Measurements from ENCODE around the gene AHDC1.

The AHDC1 gene

DNA sequence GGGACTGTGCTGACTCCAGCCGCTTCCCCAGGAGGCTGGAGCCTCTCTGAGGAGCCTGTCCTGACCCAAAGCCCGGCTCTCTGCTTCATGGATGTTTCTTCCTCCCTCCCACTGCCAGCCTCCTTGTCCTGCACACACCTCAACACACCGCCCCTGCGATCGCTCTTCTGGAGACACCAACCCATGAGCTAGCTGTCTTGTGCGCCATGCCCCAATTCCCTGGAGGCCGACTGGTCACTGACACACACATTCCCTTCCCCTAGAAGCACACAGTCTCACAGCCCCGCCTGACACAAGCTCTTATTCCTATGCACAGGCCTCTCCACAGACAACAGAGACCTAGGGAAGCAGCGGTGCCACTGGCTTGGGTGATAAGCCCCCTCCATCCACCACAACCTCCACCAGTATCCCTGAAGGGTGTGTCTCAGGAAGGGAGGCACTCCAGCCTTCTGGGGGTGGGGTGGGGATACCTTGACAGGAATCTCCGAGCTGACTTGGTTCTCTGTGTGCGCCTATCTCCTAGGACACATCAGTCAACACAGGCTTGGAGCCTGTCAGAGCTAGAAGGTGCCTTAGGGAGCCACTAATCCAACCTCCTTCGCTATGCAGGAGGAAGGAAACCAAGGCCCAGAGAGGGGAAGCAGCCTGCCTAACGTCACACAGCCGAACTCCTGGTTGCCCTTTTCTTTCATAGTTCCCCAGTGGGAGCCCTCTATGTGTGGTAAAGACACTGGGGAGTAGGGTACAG, 31.1 kb downstream of the AHDC1 start:
- Histone ChIP-seq H3K4me3 (peak overlapping the region; percentile 42; the same call in 1 of the 2 replicates), H3K9me3 (no peaks in the 10 kb centered on the region), H3K36me3 (peaks cover 3% of the 10 kb centered on the region), H3K4me2 (peak overlapping the region; percentile 92), H3K27me3 (no peaks in the 10 kb centered on the region), H3K4me1 (peaks cover 99% of the 10 kb centered on the region), H3K9ac (peak overlapping the region; percentile 76), H4K20me1 (peaks cover 99% of the 10 kb centered on the region), H3K27ac (peak overlapping the region; percentile 83)
- no peak for TF ChIP-seq Cebpa-rat (IDR thresholded peaks at IDR 0.05)

DNA sequence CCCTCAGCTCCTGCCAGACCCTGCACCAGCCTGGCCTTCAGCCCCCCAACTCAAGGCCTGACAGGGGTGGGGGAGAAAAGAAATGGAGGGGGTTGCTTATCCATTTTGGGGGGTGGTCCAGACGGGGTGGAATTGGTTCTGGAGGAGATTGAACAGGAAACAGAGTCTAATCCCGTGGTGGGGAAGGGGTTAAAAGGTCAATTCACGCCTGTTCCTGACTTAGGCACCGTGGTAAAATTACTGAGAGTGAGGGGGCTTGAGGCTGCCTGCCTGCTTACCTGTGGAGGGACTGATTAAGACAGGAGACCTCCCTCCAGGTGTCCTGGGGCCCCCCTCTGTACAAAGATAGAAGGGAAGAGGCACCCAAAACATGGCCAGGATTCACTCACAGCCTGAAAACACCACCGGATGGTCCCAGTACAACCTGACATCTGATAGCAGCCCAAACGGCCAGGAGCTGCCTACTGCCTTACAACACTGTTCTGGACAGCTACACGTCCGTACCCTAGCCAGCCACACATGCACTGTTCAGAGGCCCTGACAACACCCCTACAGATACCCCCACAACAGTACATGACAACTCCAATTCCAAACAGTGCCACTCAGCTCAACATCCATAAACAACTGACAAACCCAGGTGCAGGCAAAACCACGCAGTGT, 31.8 kb downstream of the AHDC1 start:
- peak overlapping the region; percentile 42; the same call in 1 of the 2 replicates for H3K4me3 ChIP-seq
- peak overlapping the region; percentile 76 for H3K9ac ChIP-seq
- H3K4me2 ChIP-seq = peak overlapping the region; percentile 92
- H3K9me3 ChIP-seq = no peaks in the 10 kb centered on the region
- H4K20me1 ChIP-seq = peaks cover 99% of the 10 kb centered on the region
- H3K27me3 ChIP-seq = no peaks in the 10 kb centered on the region
- no peak for TF ChIP-seq Cebpa-rat (IDR thresholded peaks at IDR 0.05)
- peaks cover 9% of the 10 kb centered on the region for H3K36me3 ChIP-seq
- H3K27ac ChIP-seq = peak overlapping the region; percentile 83
- peaks cover 99% of the 10 kb centered on the region for H3K4me1 ChIP-seq

DNA sequence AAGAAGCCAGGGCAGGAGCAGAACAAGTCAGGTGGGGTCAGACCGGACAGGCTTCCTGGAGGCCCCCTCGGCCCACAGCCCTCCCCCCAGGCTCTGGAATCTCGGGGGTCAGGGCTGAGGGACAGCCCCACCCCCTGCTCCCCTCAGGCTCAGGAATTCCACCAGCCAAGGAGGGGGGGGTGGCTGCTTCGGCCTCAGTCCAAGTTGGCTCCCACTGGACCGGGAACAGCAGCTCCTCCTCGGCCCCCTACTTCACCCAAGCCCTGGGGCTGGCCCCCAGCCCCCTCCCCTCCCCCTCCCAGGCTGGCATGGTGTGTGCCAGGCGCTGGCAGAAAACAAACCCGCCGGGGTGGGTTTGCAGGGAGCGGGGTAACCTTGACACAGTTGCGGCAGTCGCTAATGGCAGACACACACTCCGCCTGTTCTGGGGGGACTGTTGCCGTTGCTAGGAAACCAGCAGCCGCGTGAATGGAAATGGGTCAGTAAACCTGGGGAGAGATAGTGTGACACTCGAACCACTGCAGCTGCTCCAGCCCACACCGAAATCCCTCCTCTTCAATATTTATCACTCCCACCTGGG, 32.4 kb downstream of the AHDC1 start:
- peaks cover 99% of the 10 kb centered on the region for H3K4me1 ChIP-seq

DNA sequence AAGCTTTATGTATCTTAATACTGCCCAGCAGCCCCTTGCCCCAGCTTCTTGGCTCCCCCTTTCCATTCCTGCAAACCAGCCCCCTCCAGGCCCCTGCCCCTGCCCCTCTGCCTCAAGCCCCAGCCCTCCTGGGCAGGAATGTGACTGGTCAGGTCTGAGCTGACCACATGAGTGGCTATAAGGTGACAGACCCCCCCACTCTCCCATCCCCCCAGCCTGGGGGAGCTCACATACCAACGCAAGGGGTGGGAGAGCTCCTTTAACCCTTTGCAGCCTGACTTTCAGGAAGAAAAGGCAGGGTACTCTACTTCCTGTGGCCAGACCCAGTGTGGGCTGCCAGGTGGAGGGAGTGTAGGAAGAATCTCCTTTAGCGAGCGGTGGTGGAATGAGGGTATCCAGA, 33.2 kb downstream of the AHDC1 start:
- Histone ChIP-seq H3K36me3 (peaks cover 10% of the 10 kb centered on the region), H3K4me2 (peak overlapping the region; percentile 92), H3K27me3 (no peaks in the 10 kb centered on the region), H3K4me1 (peaks cover 99% of the 10 kb centered on the region), H4K20me1 (peaks cover 99% of the 10 kb centered on the region), H3K9ac (no peak overlapping the region), H3K9me3 (no peaks in the 10 kb centered on the region), H3K4me3 (no peak overlapping the region), H3K27ac (peak overlapping the region; percentile 65)
- no peak for TF ChIP-seq Cebpa-rat (IDR thresholded peaks at IDR 0.05)

More for the DNA sequence above, 32.4 kb downstream of the AHDC1 start:
- Histone ChIP-seq H3K9me3 (no peaks in the 10 kb centered on the region), H3K4me3 (no peak overlapping the region), H3K27me3 (no peaks in the 10 kb centered on the region), H4K20me1 (peaks cover 99% of the 10 kb centered on the region), H3K36me3 (peaks cover 10% of the 10 kb centered on the region), H3K9ac (peak overlapping the region; percentile 76; the same call in 1 of the 2 replicates), H3K27ac (peak overlapping the region; percentile 83), H3K4me2 (peak overlapping the region; percentile 92)
- TF ChIP-seq Cebpa-rat (IDR thresholded peaks at IDR 0.05) = no peak

DNA sequence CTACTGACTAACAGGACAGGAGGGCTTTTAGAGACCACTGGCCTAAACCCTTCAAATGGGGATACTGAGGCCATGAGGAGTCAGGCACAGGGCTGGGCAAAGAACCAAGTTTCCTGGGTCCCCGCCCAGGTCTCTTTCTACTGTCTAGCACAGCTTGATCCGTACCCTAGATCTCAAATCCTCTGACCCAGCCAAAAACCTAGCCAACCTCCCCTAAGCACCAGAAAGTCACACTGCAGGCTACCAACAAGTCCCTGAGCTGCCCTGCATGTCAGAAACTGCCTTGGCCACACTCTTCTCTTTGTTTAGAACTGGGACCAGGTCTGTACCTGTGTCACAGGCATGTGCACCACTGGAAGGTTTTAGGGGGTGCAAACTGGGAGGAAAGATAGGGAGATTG, 33.6 kb downstream of the AHDC1 start:
- Histone ChIP-seq H3K4me2 (peak overlapping the region; percentile 92), H3K4me3 (no peak overlapping the region), H3K27me3 (no peaks in the 10 kb centered on the region), H3K27ac (peak overlapping the region; percentile 65), H3K9me3 (no peaks in the 10 kb centered on the region), H3K4me1 (peaks cover 100% of the 10 kb centered on the region), H3K9ac (no peak overlapping the region), H3K36me3 (peaks cover 10% of the 10 kb centered on the region), H4K20me1 (peaks cover 100% of the 10 kb centered on the region)
- no peak for TF ChIP-seq Cebpa-rat (IDR thresholded peaks at IDR 0.05)

DNA sequence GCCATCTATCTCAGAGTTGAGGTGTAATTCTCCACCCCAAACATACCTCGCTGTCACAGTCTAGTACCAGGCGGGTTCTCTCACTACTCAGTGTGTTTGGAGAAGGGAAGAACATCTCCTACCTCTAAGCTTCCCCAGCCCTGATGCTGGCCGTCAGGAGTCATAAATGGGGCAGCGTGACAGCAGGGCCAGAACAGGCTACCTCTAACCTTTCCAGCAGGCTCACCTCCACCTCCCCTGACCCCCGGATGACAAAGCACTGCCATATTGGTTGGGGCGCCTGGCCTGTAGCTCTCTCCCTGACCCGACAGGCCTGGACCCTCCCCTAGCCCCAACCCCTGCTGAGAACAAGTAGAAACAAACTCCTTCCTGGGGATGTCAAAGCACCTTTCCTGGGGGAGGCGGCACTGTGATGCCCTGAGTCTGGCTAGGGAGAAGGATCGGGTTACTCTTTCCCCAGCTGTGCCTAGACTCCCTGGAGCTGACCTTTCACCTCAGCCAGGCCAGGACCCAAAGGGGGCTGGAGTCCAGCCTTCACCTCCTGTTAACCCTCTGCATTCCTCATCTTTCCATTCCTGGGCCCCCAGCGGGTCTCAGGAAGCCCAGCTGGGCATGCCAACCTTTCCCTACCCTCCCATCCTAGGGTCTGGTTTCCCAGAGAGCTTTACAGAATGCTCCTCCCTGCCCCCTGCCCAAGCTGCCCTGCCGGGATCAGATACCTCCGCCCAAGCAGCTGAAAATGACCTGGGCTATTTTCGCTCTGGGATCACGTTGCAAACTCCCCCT, 34.2 kb downstream of the AHDC1 start:
- H3K4me3 ChIP-seq = no peak overlapping the region
- H3K9ac ChIP-seq = no peak overlapping the region
- peak overlapping the region; percentile 92 for H3K4me2 ChIP-seq
- no peak for TF ChIP-seq Cebpa-rat (IDR thresholded peaks at IDR 0.05)
- peak overlapping the region; percentile 65 for H3K27ac ChIP-seq
- no peaks in the 10 kb centered on the region for H3K27me3 ChIP-seq
- H4K20me1 ChIP-seq = peaks cover 100% of the 10 kb centered on the region
- peaks cover 100% of the 10 kb centered on the region for H3K4me1 ChIP-seq
- peaks cover 10% of the 10 kb centered on the region for H3K36me3 ChIP-seq
- no peaks in the 10 kb centered on the region for H3K9me3 ChIP-seq

DNA sequence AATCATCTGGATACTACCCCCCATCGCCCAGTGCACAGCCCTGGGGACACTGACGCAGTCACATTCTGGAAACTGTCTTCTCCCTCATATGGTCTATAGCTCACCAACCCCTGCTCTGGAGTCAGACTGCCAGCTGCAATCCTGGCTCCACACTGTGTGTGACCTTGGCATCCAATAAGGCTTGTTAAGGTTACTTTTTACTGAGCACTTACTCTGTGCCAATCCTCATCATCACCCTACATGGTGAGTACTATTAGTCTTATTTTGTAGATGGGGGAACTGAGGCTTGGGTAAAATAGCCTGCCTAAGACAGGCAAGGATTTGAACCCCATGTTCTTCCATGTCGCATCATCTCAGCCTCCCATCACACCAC, 34.9 kb downstream of the AHDC1 start:
- H3K27ac ChIP-seq = peak overlapping the region; percentile 65; the same call in 1 of the 2 replicates
- H3K27me3 ChIP-seq = no peaks in the 10 kb centered on the region
- no peak overlapping the region for H3K9ac ChIP-seq
- peaks cover 10% of the 10 kb centered on the region for H3K36me3 ChIP-seq
- H3K9me3 ChIP-seq = no peaks in the 10 kb centered on the region
- peak overlapping the region; percentile 92 for H3K4me2 ChIP-seq
- no peak overlapping the region for H3K4me3 ChIP-seq
- no peak for TF ChIP-seq Cebpa-rat (IDR thresholded peaks at IDR 0.05)
- peaks cover 100% of the 10 kb centered on the region for H4K20me1 ChIP-seq
- peaks cover 100% of the 10 kb centered on the region for H3K4me1 ChIP-seq

DNA sequence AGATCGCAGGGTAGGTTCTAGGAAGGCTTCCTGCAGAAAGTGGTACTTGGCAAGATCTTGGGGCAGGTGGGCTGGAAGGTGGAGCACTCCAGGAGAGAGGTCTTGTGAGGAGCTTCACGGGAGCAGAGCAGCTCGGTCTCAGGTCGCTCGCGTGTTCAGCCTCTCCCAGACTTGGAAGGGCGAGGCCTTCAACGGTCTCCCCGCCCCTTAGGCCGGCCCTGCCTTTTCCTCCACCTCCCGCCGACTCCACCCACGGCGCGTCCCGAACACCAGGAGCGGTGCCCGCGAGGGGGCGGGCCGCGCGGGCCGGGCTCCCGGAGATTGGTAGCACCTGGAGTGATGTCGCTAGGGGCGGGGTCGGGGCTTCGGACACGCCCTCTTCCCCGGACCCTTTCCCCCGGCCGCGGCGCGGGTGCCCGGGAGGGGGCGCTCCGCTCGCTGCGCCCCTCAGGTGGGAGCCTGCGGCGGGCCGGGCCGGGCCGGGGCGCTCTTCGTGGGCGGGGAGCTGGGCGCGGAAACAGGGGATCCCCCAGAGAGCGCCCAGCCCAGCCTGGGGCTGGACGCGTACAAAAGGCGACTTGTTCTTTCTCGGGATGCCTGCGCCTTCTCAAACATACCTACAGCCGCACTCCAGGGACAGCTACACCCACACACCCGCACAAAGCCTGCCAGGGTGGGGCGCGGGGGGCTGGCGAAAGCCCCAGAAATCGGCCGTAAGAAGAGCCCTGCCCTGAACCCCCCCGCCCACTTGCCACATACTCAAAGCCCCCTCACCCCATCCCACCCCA, 35.5 kb downstream of the AHDC1 start:
- H4K20me1 ChIP-seq = peaks cover 100% of the 10 kb centered on the region
- H3K9ac ChIP-seq = peak overlapping the region; percentile 32; the same call in 1 of the 2 replicates
- H3K4me1 ChIP-seq = peaks cover 100% of the 10 kb centered on the region
- peak overlapping the region; percentile 92 for H3K4me2 ChIP-seq
- H3K36me3 ChIP-seq = peaks cover 10% of the 10 kb centered on the region
- peak overlapping the region; percentile 50 for H3K4me3 ChIP-seq
- H3K27ac ChIP-seq = peak overlapping the region; percentile 44; the same call in 1 of the 2 replicates
- no peak for TF ChIP-seq Cebpa-rat (IDR thresholded peaks at IDR 0.05)
- H3K27me3 ChIP-seq = no peaks in the 10 kb centered on the region
- no peaks in the 10 kb centered on the region for H3K9me3 ChIP-seq

DNA sequence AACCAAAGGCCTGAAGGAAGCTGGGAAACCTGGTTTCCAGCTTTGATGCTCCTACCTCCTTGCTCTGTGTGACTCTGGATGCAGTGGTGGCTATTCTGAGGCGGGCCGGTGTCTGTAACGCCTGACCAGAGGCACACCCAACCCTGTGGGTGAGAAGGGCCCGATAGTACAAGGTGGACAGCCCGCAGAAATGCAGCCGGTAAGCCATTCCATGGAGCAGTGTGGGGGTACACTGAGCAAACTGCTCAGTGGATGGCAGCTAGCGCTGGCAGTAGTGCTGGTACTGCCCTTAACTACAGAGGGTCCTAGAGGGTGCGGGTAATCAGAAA, 36.0 kb downstream of the AHDC1 start:
- Histone ChIP-seq H3K27ac (peak overlapping the region; percentile 52), H3K4me2 (peak overlapping the region; percentile 92), H3K9ac (peak overlapping the region; percentile 32; the same call in 1 of the 2 replicates), H3K9me3 (no peaks in the 10 kb centered on the region), H4K20me1 (peaks cover 100% of the 10 kb centered on the region), H3K27me3 (no peaks in the 10 kb centered on the region), H3K4me1 (peaks cover 100% of the 10 kb centered on the region), H3K4me3 (0 out of 2 replicates have a peak overlapping the region, but pooled peaks have one; percentile 2), H3K36me3 (peaks cover 10% of the 10 kb centered on the region)
- no peak for TF ChIP-seq Cebpa-rat (IDR thresholded peaks at IDR 0.05)
